CD14-positive monocyte (primary cell): ENCODE results near the gene WWTR1. TPM values are rescaled to one million over a fixed set of nuclear protein-coding genes. Genes with fewer than 3 reads are reported as not detected.

ENCODE experiments used
- DNase-seq, 3 donors: peaks; one replicate each; pipeline ENCODE4 v3.0.0-alpha.2; 2011 to 2022
- H2AFZ ChIP-seq: 2 replicates; pipeline ENCODE4 v1.6.0; 2012; ENCODE audit warnings: mild to moderate bottlenecking, low read depth, low read length, inconsistent platforms; ENCODE audit not compliant: insufficient read depth, poor library complexity, severe bottlenecking
- H3K27ac ChIP-seq, 2 donors: 1 replicate in 1 of 2; 2 replicates in 1 of 2; pipeline ENCODE4 v1.5.1; 2012 to 2013; ENCODE audit warnings: low read length in 2 of 2, control low read depth in 1 of 2, inconsistent platforms in 1 of 2, low read depth in 1 of 2, mild to moderate bottlenecking in 1 of 2
- H3K27me3 ChIP-seq, 2 donors: one replicate each; pipeline versions ENCODE4 v1.6.0 to v1.6.1; 2011 to 2013; ENCODE audit warnings: low read length in 2 of 2; ENCODE audit not compliant: control insufficient read depth in 2 of 2, insufficient read depth in 2 of 2
- H3K36me3 ChIP-seq, 2 donors: replicated peaks in 1 of 2; 1 replicate in 1 of 2; 2 replicates in 1 of 2; pipeline versions ENCODE4 v1.5.1 to v1.6.1; 2012 to 2013; ENCODE audit warnings: low read length in 2 of 2, control low read depth in 1 of 2, inconsistent platforms in 1 of 2, mild to moderate bottlenecking in 1 of 2; ENCODE audit not compliant: insufficient read depth in 2 of 2, control insufficient read depth in 1 of 2
- H3K4me1 ChIP-seq, 2 donors: 1 replicate in 1 of 2; 2 replicates in 1 of 2; pipeline versions ENCODE4 v1.5.1 to v1.6.1; 2012 to 2013; ENCODE audit warnings: low read length in 2 of 2, control low read depth in 1 of 2, inconsistent platforms in 1 of 2, mild to moderate bottlenecking in 1 of 2, moderate library complexity in 1 of 2; ENCODE audit not compliant: insufficient read depth in 2 of 2, control insufficient read depth in 1 of 2
- H3K4me2 ChIP-seq: replicated peaks from 2 replicates; pipeline ENCODE3; 2012; ENCODE audit warnings: low read length, moderate library complexity, mild to moderate bottlenecking; ENCODE audit not compliant: poor library complexity, severe bottlenecking; ENCODE audit errors: extremely low read depth
- H3K4me3 ChIP-seq, 3 experiments: fragments of 200-600 bp in 1 of 3; sonication (generic) in 1 of 3; replicated peaks in 1 of 3; 1 replicate in 2 of 3; 2 replicates in 1 of 3; pipeline ENCODE4 v1.5.1; 2011 to 2013; ENCODE audit warnings: low read length in 3 of 3, mild to moderate bottlenecking in 3 of 3, control low read depth in 2 of 3, low read depth in 2 of 3, inconsistent platforms in 1 of 3, moderate library complexity in 1 of 3
- H3K79me2 ChIP-seq: 2 replicates; pipeline ENCODE4 v1.6.0; 2012; ENCODE audit warnings: mild to moderate bottlenecking, control low read depth, inconsistent platforms, low read length, moderate library complexity; ENCODE audit not compliant: insufficient read depth
- H3K9ac ChIP-seq: 2 replicates; pipeline ENCODE4 v1.6.0; 2017; ENCODE audit warnings: low read length, mild to moderate bottlenecking; ENCODE audit not compliant: insufficient read depth, poor library complexity, severe bottlenecking
- H3K9me3 ChIP-seq, 2 donors: replicated peaks in 1 of 2; 1 replicate in 1 of 2; 2 replicates in 1 of 2; pipeline versions ENCODE4 v1.5.1 to v1.6.1; 2012 to 2013; ENCODE audit warnings: low read length in 2 of 2, control low read depth in 1 of 2; ENCODE audit not compliant: control insufficient read depth in 1 of 2, insufficient read depth in 1 of 2
- H4K20me1 ChIP-seq: 2 replicates; pipeline ENCODE4 v1.6.0; 2012; ENCODE audit warnings: mild to moderate bottlenecking, low read length, control low read depth, moderate library complexity; ENCODE audit not compliant: insufficient read depth
- H3K27ac Mint-ChIP-seq, 7 donors: one replicate each; pipeline ENCODE4 v1.8.0; 2020; ENCODE audit warnings: mild to moderate bottlenecking in 7 of 7, mixed read lengths in 7 of 7, moderate library complexity in 6 of 7, inconsistent platforms in 2 of 7
- H3K27me3 Mint-ChIP-seq, 3 donors: one replicate each; pipeline ENCODE4 v1.8.0; 2021 to 2022; ENCODE audit warnings: low read depth in 3 of 3, mild to moderate bottlenecking in 3 of 3, mixed read lengths in 3 of 3, moderate library complexity in 3 of 3, inconsistent platforms in 1 of 3
- H3K36me3 Mint-ChIP-seq, 2 donors: one replicate each; pipeline ENCODE4 v1.8.0; 2020; ENCODE audit warnings: mixed read lengths in 2 of 2, inconsistent platforms in 1 of 2, mild to moderate bottlenecking in 1 of 2
- H3K4me1 Mint-ChIP-seq: one replicate; pipeline ENCODE4 v1.8.0; 2020; ENCODE audit warnings: mild to moderate bottlenecking, mixed read lengths
- H3K4me3 Mint-ChIP-seq, 2 donors: one replicate each; pipeline ENCODE4 v1.8.0; 2020; ENCODE audit warnings: mild to moderate bottlenecking in 2 of 2, mixed read lengths in 2 of 2, moderate library complexity in 1 of 2
- H3K9me3 Mint-ChIP-seq, 7 donors: one replicate each; pipeline ENCODE4 v1.8.0; 2020 to 2022; ENCODE audit warnings: mixed read lengths in 7 of 7, mild to moderate bottlenecking in 6 of 7, moderate library complexity in 6 of 7, inconsistent platforms in 2 of 7
- CTCF ChIP-seq: fragments of 200-600 bp; IDR thresholded peaks from one replicate; pipeline ENCODE4 v1.8.0; 2022; ENCODE audit warnings: antibody characterized with exemption, mild to moderate bottlenecking
- WGBS: methylation state at CpG from one replicate; pipeline ENCODE4 v1.1.5; 2013; ENCODE audit warnings: missing lambda C conversion rate; ENCODE audit not compliant: insufficient coverage; 5-methylcytosine and 5-hydroxymethylcytosine counted together
- intact Hi-C, 2 donors: fragments of 100-400 bp; cut with micrococcal nuclease; formaldehyde crosslinking; loops; one replicate each; pipeline versions ENCODE4 v1.15.0 to v1.15.1; 2023
- polyA plus RNA-seq, 3 donors: library from polyadenylated mRNA; depleted of rRNA in 1 of 3; unstranded in 2 of 3; stranded (reverse) in 1 of 3; fragments of 300-500 nt in 2 of 3; fragments of >200 nt in 1 of 3; fragmentation: Illumina TruSeq in 2 of 3; gene quantifications; 1 replicate in 2 of 3; 2 replicates in 1 of 3; pipeline ENCODE4 v1.2.3, GENCODE V29; 2012 to 2021

The WWTR1 gene
- polyA plus RNA-seq, 3 donors, result not detected

GRCh38 chr3:149605902-149606301, 51.9 kb downstream of the WWTR1 start:
- Mint-ChIP-seq H3K27ac (no peak overlapping the region), H3K27me3 (peaks cover 72 to 88% (median 76%) of the 10 kb centered on the region in 3 donors), H3K9me3 (peaks cover 0 to 2% (median 0%) of the 10 kb centered on the region in 7 donors), H3K4me3 (no peak overlapping the region), H3K4me1 (no peaks in the 10 kb centered on the region), H3K36me3 (no peaks in the 10 kb centered on the region)
- WGBS, result 100% methylated on average over 1 of the region's 2 CpGs
- H3K9me3 ChIP-seq, result no peaks in the 10 kb centered on the region
- H3K27ac ChIP-seq, result no peak overlapping the region
- H3K4me1 ChIP-seq, result no peaks in the 10 kb centered on the region
- H3K36me3 ChIP-seq, result no peaks in the 10 kb centered on the region
- no peaks in the 10 kb centered on the region for H4K20me1 ChIP-seq
- H3K4me3 ChIP-seq, result no peak overlapping the region
- no peak overlapping the region for H3K9ac ChIP-seq
- no peak overlapping the region for H2AFZ ChIP-seq
- no peaks in the 10 kb centered on the region for H3K79me2 ChIP-seq
- no peak for DNase-seq
- peaks cover 73 to 89% of the 10 kb centered on the region in 2 donors for H3K27me3 ChIP-seq
- TF ChIP-seq CTCF, result no peak
- H3K4me2 ChIP-seq, result no peak overlapping the region
- intact Hi-C loops, result no loop called here

GRCh38 chr3:149604125-149604875, 53.5 kb downstream of the WWTR1 start:
- peak overlapping the region in 1 of 2 donors; percentile 69 for H3K4me3 Mint-ChIP-seq
- Histone ChIP-seq H3K36me3 (no peaks in the 10 kb centered on the region), H3K79me2 (no peaks in the 10 kb centered on the region), H3K9me3 (no peaks in the 10 kb centered on the region), H3K4me3 (no peak overlapping the region), H3K27ac (no peak overlapping the region), H3K4me2 (no peak overlapping the region), H2AFZ (no peak overlapping the region), H4K20me1 (no peaks in the 10 kb centered on the region), H3K27me3 (peaks cover 66 to 89% of the 10 kb centered on the region in 2 donors), H3K9ac (no peak overlapping the region), H3K4me1 (no peaks in the 10 kb centered on the region)
- TF ChIP-seq CTCF, result no peak
- H3K4me1 Mint-ChIP-seq, result no peaks in the 10 kb centered on the region
- H3K9me3 Mint-ChIP-seq, result peaks cover 0 to 2% (median 0%) of the 10 kb centered on the region in 7 donors
- intact Hi-C loops, result no loop called here
- DNase-seq, result no peak
- H3K36me3 Mint-ChIP-seq, result no peaks in the 10 kb centered on the region
- H3K27me3 Mint-ChIP-seq, result peaks cover 66 to 80% (median 74%) of the 10 kb centered on the region in 3 donors
- no peak overlapping the region for H3K27ac Mint-ChIP-seq
- WGBS, result 94% methylated on average over 3 of the region's 4 CpGs
